ENCODE data around the gene BBS5.

DNA sequence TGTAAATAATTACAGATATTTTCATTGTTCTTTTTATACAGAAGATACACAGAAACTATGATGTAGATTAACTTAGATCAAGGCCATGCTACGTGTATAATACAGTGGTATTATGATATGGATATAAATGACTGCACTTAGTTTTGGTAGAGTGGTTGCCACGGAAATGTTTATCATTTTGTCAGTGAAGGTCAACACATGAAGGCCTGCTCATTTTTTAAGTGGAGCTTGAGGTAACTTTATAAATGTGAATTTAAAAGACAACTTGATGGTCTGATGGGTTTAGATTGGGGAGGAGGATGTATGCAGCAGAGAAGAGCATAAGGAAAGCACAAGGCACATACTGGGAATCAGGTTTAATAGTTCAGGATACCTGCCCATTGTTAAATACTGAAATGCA is 14.4 kb upstream of the BBS5 start:
- no peak for TF ChIP-seq POLR2A (IDR thresholded peaks at IDR 0.05)
- TF ChIP-seq, protein P1, sequence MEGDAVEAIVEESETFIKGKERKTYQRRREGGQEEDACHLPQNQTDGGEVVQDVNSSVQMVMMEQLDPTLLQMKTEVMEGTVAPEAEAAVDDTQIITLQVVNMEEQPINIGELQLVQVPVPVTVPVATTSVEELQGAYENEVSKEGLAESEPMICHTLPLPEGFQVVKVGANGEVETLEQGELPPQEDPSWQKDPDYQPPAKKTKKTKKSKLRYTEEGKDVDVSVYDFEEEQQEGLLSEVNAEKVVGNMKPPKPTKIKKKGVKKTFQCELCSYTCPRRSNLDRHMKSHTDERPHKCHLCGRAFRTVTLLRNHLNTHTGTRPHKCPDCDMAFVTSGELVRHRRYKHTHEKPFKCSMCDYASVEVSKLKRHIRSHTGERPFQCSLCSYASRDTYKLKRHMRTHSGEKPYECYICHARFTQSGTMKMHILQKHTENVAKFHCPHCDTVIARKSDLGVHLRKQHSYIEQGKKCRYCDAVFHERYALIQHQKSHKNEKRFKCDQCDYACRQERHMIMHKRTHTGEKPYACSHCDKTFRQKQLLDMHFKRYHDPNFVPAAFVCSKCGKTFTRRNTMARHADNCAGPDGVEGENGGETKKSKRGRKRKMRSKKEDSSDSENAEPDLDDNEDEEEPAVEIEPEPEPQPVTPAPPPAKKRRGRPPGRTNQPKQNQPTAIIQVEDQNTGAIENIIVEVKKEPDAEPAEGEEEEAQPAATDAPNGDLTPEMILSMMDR (IDR thresholded peaks at IDR 0.05), result no peak
- TF ChIP-seq EP300 (IDR thresholded peaks at IDR 0.05), result no peak
